ENCODE data around the gene RAPGEF6.

Gene RAPGEF6

GRCh38 chr5:131384616-131385214 lies 250.3 kb downstream of the RAPGEF6 start:
- no peaks in the 10 kb centered on the region for H3K9me3 ChIP-seq (ENCODE audit: insufficient read depth, low read depth, low read length)
- H3K9ac ChIP-seq (ENCODE audit: low read depth, low read length, poor library complexity, severe bottlenecking): no peak overlapping the region
- peaks cover 27% of the 10 kb centered on the region; the same call in 1 of the 2 replicates for H3K36me3 ChIP-seq (ENCODE audit: insufficient read depth, low read length)
- H3K9me2 ChIP-seq (replicated peaks; ENCODE audit: low read depth, low read length): no peaks in the 10 kb centered on the region
- H3K79me2 ChIP-seq (ENCODE audit: insufficient read depth, low read length): peaks cover 31% of the 10 kb centered on the region
- peaks cover 10% of the 10 kb centered on the region for H4K20me1 ChIP-seq (ENCODE audit: insufficient read depth, low read length, poor library complexity, severe bottlenecking)
- no peak overlapping the region for H3K4me2 ChIP-seq (ENCODE audit: low read depth, low read length, poor library complexity, severe bottlenecking)
- TF ChIP-seq EZH2phosphoT487 (IDR thresholded peaks at IDR 0.05; ENCODE audit: borderline replicate concordance) (no peak), CTCF (conservative IDR thresholded peaks at IDR 0.05; ENCODE audit: low read length) (no peak)
- no peaks in the 10 kb centered on the region for H3K27me3 ChIP-seq (ENCODE audit: insufficient read depth, low read length, poor library complexity, severe bottlenecking)
- H3K4me3 ChIP-seq (ENCODE audit: low read length, poor library complexity, severe bottlenecking): no peak overlapping the region
- peaks cover 11% of the 10 kb centered on the region for H3K4me1 ChIP-seq (ENCODE audit: insufficient read depth, low read length, poor library complexity, severe bottlenecking)
- no peaks in the 10 kb centered on the region for H3F3A ChIP-seq (ENCODE audit: low read depth)
- H2AFZ ChIP-seq (ENCODE audit: low read length): no peak overlapping the region

- no peaks in the 10 kb centered on the region for H3K9me2 ChIP-seq (replicated peaks; ENCODE audit: low read depth, low read length)
- H3K79me2 ChIP-seq (ENCODE audit: insufficient read depth, low read length): peaks cover 33% of the 10 kb centered on the region
- peaks cover 15% of the 10 kb centered on the region for H3K4me1 ChIP-seq (ENCODE audit: insufficient read depth, low read length, poor library complexity, severe bottlenecking)
- TF ChIP-seq CTCF (conservative IDR thresholded peaks at IDR 0.05; ENCODE audit: low read length) (no peak), EZH2phosphoT487 (IDR thresholded peaks at IDR 0.05; ENCODE audit: borderline replicate concordance) (no peak)
- H4K20me1 ChIP-seq (ENCODE audit: insufficient read depth, low read length, poor library complexity, severe bottlenecking): peaks cover 13% of the 10 kb centered on the region
- no peaks in the 10 kb centered on the region for H3F3A ChIP-seq (ENCODE audit: low read depth)
- H3K36me3 ChIP-seq (ENCODE audit: insufficient read depth, low read length): peaks cover 23% of the 10 kb centered on the region; the same call in 1 of the 2 replicates
- no peaks in the 10 kb centered on the region for H3K9me3 ChIP-seq (ENCODE audit: insufficient read depth, low read depth, low read length)
- no peak overlapping the region for H3K4me2 ChIP-seq (ENCODE audit: low read depth, low read length, poor library complexity, severe bottlenecking)
- H3K27me3 ChIP-seq (ENCODE audit: insufficient read depth, low read length, poor library complexity, severe bottlenecking): no peaks in the 10 kb centered on the region
- H3K9ac ChIP-seq (ENCODE audit: low read depth, low read length, poor library complexity, severe bottlenecking): no peak overlapping the region
- no peak overlapping the region for H2AFZ ChIP-seq (ENCODE audit: low read length)
- H3K4me3 ChIP-seq (ENCODE audit: low read length, poor library complexity, severe bottlenecking): no peak overlapping the region
These were observed 250.9 kb downstream of the RAPGEF6 start for GRCh38 chr5:131384173-131384572.

- H3K4me1 ChIP-seq (ENCODE audit: insufficient read depth, low read length, poor library complexity, severe bottlenecking): peaks cover 18% of the 10 kb centered on the region
- no peaks in the 10 kb centered on the region for H3K9me2 ChIP-seq (replicated peaks; ENCODE audit: low read depth, low read length)
- H3K36me3 ChIP-seq (ENCODE audit: insufficient read depth, low read length): peaks cover 18% of the 10 kb centered on the region; the same call in 1 of the 2 replicates
- TF ChIP-seq EZH2phosphoT487 (IDR thresholded peaks at IDR 0.05; ENCODE audit: borderline replicate concordance): no peak
- TF ChIP-seq CTCF (conservative IDR thresholded peaks at IDR 0.05; ENCODE audit: low read length): peak; percentile 61
- peaks cover 39% of the 10 kb centered on the region for H3K79me2 ChIP-seq (ENCODE audit: insufficient read depth, low read length)
- peaks cover 14% of the 10 kb centered on the region for H4K20me1 ChIP-seq (ENCODE audit: insufficient read depth, low read length, poor library complexity, severe bottlenecking)
- no peak overlapping the region for H3K9ac ChIP-seq (ENCODE audit: low read depth, low read length, poor library complexity, severe bottlenecking)
- no peaks in the 10 kb centered on the region for H3F3A ChIP-seq (ENCODE audit: low read depth)
- no peak overlapping the region for H2AFZ ChIP-seq (ENCODE audit: low read length)
- peak overlapping the region; percentile 3 for H3K4me2 ChIP-seq (ENCODE audit: low read depth, low read length, poor library complexity, severe bottlenecking)
- H3K9me3 ChIP-seq (ENCODE audit: insufficient read depth, low read depth, low read length): no peaks in the 10 kb centered on the region
- H3K4me3 ChIP-seq (ENCODE audit: low read length, poor library complexity, severe bottlenecking): no peak overlapping the region
- no peaks in the 10 kb centered on the region for H3K27me3 ChIP-seq (ENCODE audit: insufficient read depth, low read length, poor library complexity, severe bottlenecking)
These were observed 252.3 kb downstream of the RAPGEF6 start for GRCh38 chr5:131382407-131383395.
